GM21619 (cell line): ENCODE results near the gene FBXO9.

Source experiments
- ATAC-seq: cut with Tn5 transposase; IDR thresholded peaks from one replicate; pipeline ENCODE4 v1.9.1; 2021; ENCODE audit not compliant: unreplicated experiment

The FBXO9 gene

GRCh38 chr6:53065266-53066076 lies at the start of gene FBXO9:
Gene FBXO9 (plus strand): TSS chr6:53065404. CDS start chr6:53065790, 386 bp downstream.
- peak; percentile 35 for ATAC-seq

- ATAC-seq, result no peak
Measured at GRCh38 chr6:53015486-53015885, 49.7 kb upstream of the FBXO9 start.

GRCh38 chr6:53018446-53018845 lies 46.8 kb upstream of the FBXO9 start:
- ATAC-seq, result no peak

GRCh38 chr6:53020005-53020744 lies 45.0 kb upstream of the FBXO9 start:
- ATAC-seq, result no peak

- ATAC-seq, result no peak
Measured at GRCh38 chr6:53023323-53023722, 41.9 kb upstream of the FBXO9 start.

GRCh38 chr6:53026526-53026925 lies 38.7 kb upstream of the FBXO9 start:
- no peak for ATAC-seq

- ATAC-seq, result no peak
Measured at GRCh38 chr6:53027131-53027718, 38.0 kb upstream of the FBXO9 start.

GRCh38 chr6:53028467-53028866 lies 36.7 kb upstream of the FBXO9 start:
- no peak for ATAC-seq

GRCh38 chr6:53029257-53029656 lies 35.9 kb upstream of the FBXO9 start:
- no peak for ATAC-seq

- no peak for ATAC-seq
Measured at GRCh38 chr6:53029761-53030160, 35.4 kb upstream of the FBXO9 start.

- ATAC-seq, result no peak
Measured at GRCh38 chr6:53031281-53031680, 33.9 kb upstream of the FBXO9 start.

GRCh38 chr6:53032849-53033248 lies 32.4 kb upstream of the FBXO9 start:
- no peak for ATAC-seq

GRCh38 chr6:53033764-53034163 lies 31.4 kb upstream of the FBXO9 start:
- no peak for ATAC-seq

GRCh38 chr6:53035549-53036213 lies 29.5 kb upstream of the FBXO9 start:
- no peak for ATAC-seq

GRCh38 chr6:53038141-53038540 lies 27.1 kb upstream of the FBXO9 start:
- ATAC-seq, result no peak

- ATAC-seq, result no peak
Measured at GRCh38 chr6:53038596-53038995, 26.6 kb upstream of the FBXO9 start.

- no peak for ATAC-seq
Measured at GRCh38 chr6:53041356-53041755, 23.8 kb upstream of the FBXO9 start.

- ATAC-seq, result no peak
Measured at GRCh38 chr6:53042112-53042511, 23.1 kb upstream of the FBXO9 start.

GRCh38 chr6:53043581-53043980 lies 21.6 kb upstream of the FBXO9 start:
- ATAC-seq, result no peak

GRCh38 chr6:53044071-53044470 lies 21.1 kb upstream of the FBXO9 start:
- ATAC-seq, result no peak

GRCh38 chr6:53044572-53044971 lies 20.6 kb upstream of the FBXO9 start:
- ATAC-seq, result no peak
